Adrenal gland (tissue), 12 donors: Measurements from ENCODE around the gene TUBGCP2. TPM values are rescaled to one million over a fixed set of nuclear protein-coding genes. Genes with fewer than 3 reads are reported as not detected.

Source experiments
- DNase-seq, 7 donors: peaks; one replicate each; pipeline ENCODE4 v3.0.0-alpha.2; 2019 to 2020
- H3K27ac ChIP-seq, 5 donors: fragments of 200-600 bp; sonication (generic) in 4 of 5; 1 replicate in 3 of 5; 2 replicates in 2 of 5; pipeline versions ENCODE4 v1.5.1 to v1.8.0; 2016 to 2020; ENCODE audit warnings: mild to moderate bottlenecking in 1 of 5
- H3K27me3 ChIP-seq: fragments of 200-600 bp; 2 replicates; pipeline ENCODE4 v1.8.0; 2021
- H3K36me3 ChIP-seq, 2 donors: fragments of 200-600 bp; replicated peaks in 1 of 2; 1 replicate in 1 of 2; 2 replicates in 1 of 2; pipeline versions ENCODE4 v1.5.1 to v1.8.0; 2018 to 2022
- H3K4me1 ChIP-seq, 2 donors: fragments of 200-600 bp; replicated peaks in 1 of 2; 1 replicate in 1 of 2; 2 replicates in 1 of 2; pipeline versions ENCODE4 v1.5.1 to v1.8.0; 2018 to 2021
- H3K4me3 ChIP-seq, 4 donors: fragments of 200-600 bp; sonication (generic) in 3 of 4; one replicate each; pipeline ENCODE4 v1.5.1; 2016 to 2018
- H3K9me3 ChIP-seq, 3 donors: fragments of 200-600 bp; sonication (generic) in 1 of 3; replicated peaks in 1 of 3; 1 replicate in 2 of 3; 2 replicates in 1 of 3; pipeline versions ENCODE4 v1.5.1 to v1.8.0; 2016 to 2021
- POLR2A ChIP-seq, 2 donors: fragments of 450-650 bp; IDR thresholded peaks; one replicate each; pipeline ENCODE4 v1.6.1; 2017; ENCODE audit warnings: antibody characterized with exemption in 2 of 2, mild to moderate bottlenecking in 2 of 2, moderate library complexity in 1 of 2
- WGBS, 4 donors: extraction: QIAGEN DNeasy Blood & Tissue Kit in 2 of 4; methylation state at CpG; one replicate each; pipeline versions ENCODE4 v1.1.5 to v1.1.7; 2013 to 2017; 5-methylcytosine and 5-hydroxymethylcytosine counted together
- intact Hi-C, 2 donors: fragments of 100-400 bp; cut with DNase I; formaldehyde crosslinking; loops; one replicate each; pipeline versions ENCODE4 v1.14.1 to v1.15.0; 2022 to 2023
- polyA plus RNA-seq, 3 donors: library from polyadenylated mRNA; stranded (reverse); fragments of 200-250 nt in 2 of 3; fragments of 350-450 nt in 1 of 3; fragmentation: Illumina TruSeq in 1 of 3; extraction: RNeasy Lipid Tissue Mini Kit (QIAGEN cat#74804) in 1 of 3; gene quantifications; one replicate each; pipeline ENCODE4 v1.2.3, GENCODE V29; 2013 to 2014
- total RNA-seq, 9 donors: library from RNA; depleted of rRNA in 4 of 9; stranded (reverse); fragments of >200 nt in 4 of 9; fragments of 120-200 nt in 1 of 9; fragmentation: NEBNext Ultra II Directional in 1 of 9; extraction: Animal tissue kit (Norgen Biotek cat#: 25700) in 1 of 9; gene quantifications; one replicate each; pipeline versions ENCODE4 v1.1.0 to v1.2.4, GENCODE V29; 2013 to 2023
- TF ChIP-seq, protein P1 (sequence below), 6 experiments: fragments of 450-650 bp in 4 of 6; fragments of 200-600 bp in 2 of 6; sonication (generic) in 1 of 6; IDR thresholded peaks; 1 replicate in 5 of 6; 2 replicates in 1 of 6; pipeline versions ENCODE4 v1.5.1 to v1.8.0; 2016 to 2021; ENCODE audit warnings: antibody characterized with exemption in 6 of 6, mild to moderate bottlenecking in 2 of 6, moderate library complexity in 1 of 6
- donor health status: healthy with polysubstance abuse.
- donor health status: Bipolar disorder and iron deficiency.
- donor health status: DM: yes; HTN: yes; CAD: no.
- donor health status: DM: no; HTN: no; CAD: no.
- donor health status: DM: no; HTN: no; CAD: no.
- donor health status: DM: yes; HTN: yes; CAD: no.

The TUBGCP2 gene
- total and polyA plus RNA-seq, 12 donors, result 30.9 to 234 (median 62.0) TPM

- TF ChIP-seq, protein P1, sequence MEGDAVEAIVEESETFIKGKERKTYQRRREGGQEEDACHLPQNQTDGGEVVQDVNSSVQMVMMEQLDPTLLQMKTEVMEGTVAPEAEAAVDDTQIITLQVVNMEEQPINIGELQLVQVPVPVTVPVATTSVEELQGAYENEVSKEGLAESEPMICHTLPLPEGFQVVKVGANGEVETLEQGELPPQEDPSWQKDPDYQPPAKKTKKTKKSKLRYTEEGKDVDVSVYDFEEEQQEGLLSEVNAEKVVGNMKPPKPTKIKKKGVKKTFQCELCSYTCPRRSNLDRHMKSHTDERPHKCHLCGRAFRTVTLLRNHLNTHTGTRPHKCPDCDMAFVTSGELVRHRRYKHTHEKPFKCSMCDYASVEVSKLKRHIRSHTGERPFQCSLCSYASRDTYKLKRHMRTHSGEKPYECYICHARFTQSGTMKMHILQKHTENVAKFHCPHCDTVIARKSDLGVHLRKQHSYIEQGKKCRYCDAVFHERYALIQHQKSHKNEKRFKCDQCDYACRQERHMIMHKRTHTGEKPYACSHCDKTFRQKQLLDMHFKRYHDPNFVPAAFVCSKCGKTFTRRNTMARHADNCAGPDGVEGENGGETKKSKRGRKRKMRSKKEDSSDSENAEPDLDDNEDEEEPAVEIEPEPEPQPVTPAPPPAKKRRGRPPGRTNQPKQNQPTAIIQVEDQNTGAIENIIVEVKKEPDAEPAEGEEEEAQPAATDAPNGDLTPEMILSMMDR (IDR thresholded peaks at IDR 0.05), result no peak
- DNase-seq, result no peak
- 77 to 95% (median 90%) methylated on average over 3 to 12 of the region's 12 CpGs for WGBS, 4 donors
- H3K36me3 ChIP-seq, result peaks cover 0 to 25% of the 10 kb centered on the region in 2 donors
- intact Hi-C loops, result loop anchor here in 1 of 2 donors (10.0 kb wide), 1 partner anchor 170 kb away; no protein-coding TSS in a partner anchor
- no peaks in the 10 kb centered on the region for H3K4me1 ChIP-seq
- H3K4me3 ChIP-seq, result no peak overlapping the region
- no peak overlapping the region for H3K27ac ChIP-seq
- no peaks in the 10 kb centered on the region for H3K27me3 ChIP-seq
- H3K9me3 ChIP-seq, result no peaks in the 10 kb centered on the region
Observed at GRCh38 chr10:133314911-133315310, 6.2 kb upstream of the TUBGCP2 start.

DNA sequence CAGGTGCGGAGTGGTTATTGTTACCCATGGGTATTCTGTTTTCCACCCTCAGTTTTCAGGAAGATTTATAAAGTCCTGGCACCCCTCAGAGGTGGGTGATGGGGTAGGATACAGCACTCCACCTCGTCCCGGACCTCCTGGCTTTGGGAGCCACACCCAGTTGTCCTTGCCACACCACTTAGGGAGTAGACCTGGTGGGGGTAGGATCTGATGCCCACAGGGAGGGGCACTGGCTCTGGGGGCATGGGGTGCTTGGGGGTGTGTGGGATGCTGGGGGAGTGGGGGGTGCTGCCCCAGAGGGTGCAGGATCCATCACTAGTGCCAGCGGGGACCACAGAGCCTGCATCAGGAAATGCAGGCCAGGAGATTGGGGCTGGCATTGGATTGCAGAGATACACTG lies 4.5 kb upstream of the TUBGCP2 start:
- intact Hi-C loops, result loop anchor here in 1 of 2 donors (10.0 kb wide), 1 partner anchor 168 kb away; no protein-coding TSS in a partner anchor
- no peaks in the 10 kb centered on the region for H3K9me3 ChIP-seq

GRCh38 chr10:133312769-133313145 lies 4.1 kb upstream of the TUBGCP2 start:
- H3K4me1 ChIP-seq, result peaks cover 1 to 3% of the 10 kb centered on the region in 2 donors
- no peak overlapping the region for H3K4me3 ChIP-seq
- intact Hi-C loops, result loop anchor here in 1 of 2 donors (10.0 kb wide), 1 partner anchor 168 kb away; no protein-coding TSS in a partner anchor
- peaks cover 0 to 30% of the 10 kb centered on the region in 2 donors for H3K36me3 ChIP-seq
- no peaks in the 10 kb centered on the region for H3K27me3 ChIP-seq
- no peak for TF ChIP-seq POLR2A (IDR thresholded peaks at IDR 0.05)
- TF ChIP-seq, protein P1 (IDR thresholded peaks at IDR 0.05), result no peak
- H3K27ac ChIP-seq, result no peak overlapping the region
- no peak for DNase-seq
- 89 to 97% (median 93%) methylated on average over 9 of the region's 9 CpGs for WGBS, 4 donors
- H3K9me3 ChIP-seq, result no peaks in the 10 kb centered on the region

More for the DNA sequence above, 4.5 kb upstream of the TUBGCP2 start:
- peaks cover 0 to 30% of the 10 kb centered on the region in 2 donors for H3K36me3 ChIP-seq
- no peaks in the 10 kb centered on the region for H3K27me3 ChIP-seq
- no peak overlapping the region for H3K4me3 ChIP-seq
- H3K4me1 ChIP-seq, result no peaks in the 10 kb centered on the region
- H3K27ac ChIP-seq, result no peak overlapping the region
- WGBS, 4 donors, result 58 to 88% (median 73%) methylated on average over 3 to 4 of the region's 4 CpGs
- no peak for TF ChIP-seq POLR2A (IDR thresholded peaks at IDR 0.05)
- no peak for DNase-seq

DNA sequence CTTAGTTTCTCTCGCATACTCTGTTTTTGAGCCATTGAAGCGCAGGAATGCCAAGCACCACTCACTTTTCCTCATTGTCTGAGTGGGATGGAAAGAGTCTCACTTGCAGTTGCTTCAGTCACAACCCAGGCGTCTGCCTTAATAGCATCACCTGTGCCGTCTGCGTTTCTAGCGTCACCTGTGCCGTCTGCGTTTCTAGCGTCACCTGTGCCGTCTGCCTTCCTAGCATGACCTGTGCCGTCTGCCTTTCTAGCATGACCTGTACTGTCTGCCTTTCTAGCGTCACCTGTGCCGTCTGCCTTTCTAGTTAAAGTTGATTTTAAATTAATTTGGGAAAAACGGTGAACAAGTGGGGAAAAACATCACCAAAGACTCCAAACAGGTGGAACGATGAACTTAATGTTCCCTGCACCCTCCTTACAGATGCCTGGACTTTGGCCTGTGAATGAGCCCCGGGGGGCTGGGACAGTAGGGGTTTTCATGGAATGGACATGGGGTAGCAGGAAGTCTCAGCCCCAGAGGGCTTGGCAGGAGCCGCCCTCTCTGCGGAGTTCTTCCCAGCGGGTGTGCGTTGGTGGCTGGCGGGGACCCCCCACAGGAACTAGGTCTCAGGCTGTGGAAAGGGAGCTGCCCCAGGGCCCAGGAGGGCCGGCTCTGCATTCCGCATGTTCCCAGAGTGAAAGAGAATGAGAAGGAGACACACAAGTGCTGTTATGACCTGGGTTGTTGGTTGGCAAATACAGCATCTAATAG lies 3.5 kb upstream of the TUBGCP2 start:
- Histone ChIP-seq H3K27ac (no peak overlapping the region), H3K4me1 (peaks cover 7 to 9% of the 10 kb centered on the region in 2 donors), H3K4me3 (no peak overlapping the region), H3K9me3 (no peaks in the 10 kb centered on the region), H3K36me3 (peaks cover 0 to 30% of the 10 kb centered on the region in 2 donors), H3K27me3 (no peaks in the 10 kb centered on the region)
- no peak for TF ChIP-seq POLR2A (IDR thresholded peaks at IDR 0.05)
- TF ChIP-seq, protein P1 (IDR thresholded peaks at IDR 0.05), result no peak
- WGBS, 4 donors, result 91 to 95% (median 93%) methylated on average over 18 to 23 of the region's 23 CpGs
- intact Hi-C loops, result loop anchor here in 1 of 2 donors (10.0 kb wide), 1 partner anchor 167 kb away; no protein-coding TSS in a partner anchor
- no peak for DNase-seq
